ENCODE data around the gene TMEM240. TPM values are rescaled to one million over a fixed set of nuclear protein-coding genes. Genes with fewer than 3 reads are reported as not detected.

TMEM240 gene
- total RNA-seq, 2 donors from 2014 or later: 11.1 TPM

DNA sequence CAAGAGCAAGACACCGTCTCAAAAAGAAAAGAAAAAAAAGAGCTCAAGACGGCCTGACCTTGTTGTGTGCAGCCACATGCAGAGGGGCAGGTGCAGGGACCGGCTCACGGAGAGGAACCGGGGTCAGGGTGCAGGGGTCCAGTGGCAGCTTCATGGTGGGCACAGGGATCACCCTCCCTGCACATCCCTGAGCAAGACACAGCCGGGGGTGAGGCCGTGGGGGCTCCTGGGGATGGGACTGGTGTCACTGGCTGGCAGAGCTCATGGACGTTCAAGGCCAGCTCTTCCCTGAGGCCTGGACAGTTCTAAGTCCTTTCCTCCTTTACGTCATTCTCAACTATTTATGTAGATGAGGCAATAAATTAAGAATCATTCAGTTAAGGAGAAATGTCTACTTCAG, 6.6 kb upstream of the TMEM240 start:
- TF ChIP-seq, protein P1, sequence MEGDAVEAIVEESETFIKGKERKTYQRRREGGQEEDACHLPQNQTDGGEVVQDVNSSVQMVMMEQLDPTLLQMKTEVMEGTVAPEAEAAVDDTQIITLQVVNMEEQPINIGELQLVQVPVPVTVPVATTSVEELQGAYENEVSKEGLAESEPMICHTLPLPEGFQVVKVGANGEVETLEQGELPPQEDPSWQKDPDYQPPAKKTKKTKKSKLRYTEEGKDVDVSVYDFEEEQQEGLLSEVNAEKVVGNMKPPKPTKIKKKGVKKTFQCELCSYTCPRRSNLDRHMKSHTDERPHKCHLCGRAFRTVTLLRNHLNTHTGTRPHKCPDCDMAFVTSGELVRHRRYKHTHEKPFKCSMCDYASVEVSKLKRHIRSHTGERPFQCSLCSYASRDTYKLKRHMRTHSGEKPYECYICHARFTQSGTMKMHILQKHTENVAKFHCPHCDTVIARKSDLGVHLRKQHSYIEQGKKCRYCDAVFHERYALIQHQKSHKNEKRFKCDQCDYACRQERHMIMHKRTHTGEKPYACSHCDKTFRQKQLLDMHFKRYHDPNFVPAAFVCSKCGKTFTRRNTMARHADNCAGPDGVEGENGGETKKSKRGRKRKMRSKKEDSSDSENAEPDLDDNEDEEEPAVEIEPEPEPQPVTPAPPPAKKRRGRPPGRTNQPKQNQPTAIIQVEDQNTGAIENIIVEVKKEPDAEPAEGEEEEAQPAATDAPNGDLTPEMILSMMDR (IDR thresholded peaks at IDR 0.05): no peak
- Histone ChIP-seq H3K9me3 (no peaks in the 10 kb centered on the region), H3K4me1 (ENCODE audit: control insufficient read depth in 1 of 2, low read depth in 2 of 2) (no peaks in the 10 kb centered on the region), H3K4me3 (no peak overlapping the region), H3K27ac (no peak overlapping the region), H3K27me3 (replicated peaks; ENCODE audit: insufficient read depth) (no peaks in the 10 kb centered on the region), H3K36me3 (peaks cover 12% of the 10 kb centered on the region)
- DNase-seq (ENCODE audit: low spot score): no peak
- ATAC-seq (ENCODE audit: insufficient number of reproducible peaks, low FRiP score, low read depth): no peak

DNA sequence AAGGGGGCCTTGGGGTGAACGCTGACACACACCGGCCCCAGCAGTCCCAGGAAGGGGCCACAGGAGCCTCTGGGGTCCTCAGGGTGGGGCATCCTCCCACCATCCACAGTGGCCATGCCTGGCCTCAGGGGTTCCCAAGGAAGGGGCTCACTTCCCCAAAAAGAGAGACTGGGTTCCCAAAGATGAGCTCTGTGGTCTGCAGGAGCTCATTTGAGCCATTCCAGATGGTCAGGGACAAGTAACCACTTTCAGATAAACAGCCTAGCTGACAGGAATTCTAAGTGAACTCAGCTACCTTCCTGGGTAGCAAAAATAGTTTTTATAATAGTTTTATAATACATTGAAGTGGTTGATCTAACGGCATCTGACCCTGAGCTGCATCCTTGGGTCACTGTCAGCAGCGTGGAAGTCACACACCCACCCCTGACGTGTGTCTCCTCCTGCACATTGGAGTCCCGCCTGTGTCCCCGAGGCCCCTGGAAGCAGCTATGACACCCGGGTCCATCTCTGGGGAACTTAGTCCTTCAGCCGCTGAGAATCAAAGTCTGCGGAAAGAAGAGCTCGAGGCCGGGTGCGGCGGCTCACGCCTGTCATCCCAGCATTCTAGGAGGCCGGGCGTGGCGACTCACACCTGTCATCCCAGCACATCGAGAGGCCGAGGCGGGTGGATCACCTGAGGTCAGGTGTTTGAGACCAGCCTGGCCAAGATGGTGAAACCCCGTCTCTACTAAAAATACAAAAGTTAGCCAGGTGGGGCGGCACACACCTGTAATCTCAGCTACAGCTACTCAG, 5.7 kb upstream of the TMEM240 start:
- no peak for ATAC-seq (ENCODE audit: insufficient number of reproducible peaks, low FRiP score, low read depth)
- Histone ChIP-seq H3K27me3 (replicated peaks; ENCODE audit: insufficient read depth) (no peaks in the 10 kb centered on the region), H3K36me3 (peaks cover 12% of the 10 kb centered on the region), H3K9me3 (no peaks in the 10 kb centered on the region), H3K27ac (no peak overlapping the region), H3K4me3 (no peak overlapping the region), H3K4me1 (ENCODE audit: control insufficient read depth in 1 of 2, low read depth in 2 of 2) (peaks cover 0 to under 1% of the 10 kb centered on the region in 2 donors)
- no peak for DNase-seq (ENCODE audit: low spot score)
- TF ChIP-seq, protein P1 (IDR thresholded peaks at IDR 0.05): no peak

DNA sequence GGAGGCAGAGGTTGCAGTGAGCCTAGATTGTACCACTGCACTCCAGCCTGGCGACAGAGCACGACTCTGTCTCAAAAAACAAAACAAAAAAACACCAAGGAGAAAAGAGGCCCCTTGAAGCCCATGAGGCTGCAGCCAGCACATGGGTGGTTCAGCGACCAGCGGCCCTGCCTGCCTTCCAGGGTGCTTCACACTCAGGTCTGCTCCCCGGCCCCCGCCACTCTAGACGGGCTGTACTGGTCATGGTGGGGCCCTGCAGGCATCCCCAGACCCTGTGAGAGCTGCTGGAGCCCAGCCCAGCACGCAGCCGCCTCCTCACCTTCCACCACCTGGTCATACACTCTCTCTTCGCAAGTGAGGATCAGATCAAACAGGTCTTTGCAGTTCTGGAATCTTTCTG, 4.1 kb upstream of the TMEM240 start:
- Histone ChIP-seq H3K27me3 (replicated peaks; ENCODE audit: insufficient read depth) (no peaks in the 10 kb centered on the region), H3K4me1 (ENCODE audit: control insufficient read depth in 1 of 2, low read depth in 2 of 2) (peaks cover 3 to 6% of the 10 kb centered on the region in 2 donors), H3K36me3 (peaks cover 12% of the 10 kb centered on the region), H3K9me3 (no peaks in the 10 kb centered on the region), H3K27ac (no peak overlapping the region), H3K4me3 (no peak overlapping the region)
- DNase-seq (ENCODE audit: low spot score): no peak
- no peak for ATAC-seq (ENCODE audit: insufficient number of reproducible peaks, low FRiP score, low read depth)
- TF ChIP-seq, protein P1 (IDR thresholded peaks at IDR 0.05): no peak

DNA sequence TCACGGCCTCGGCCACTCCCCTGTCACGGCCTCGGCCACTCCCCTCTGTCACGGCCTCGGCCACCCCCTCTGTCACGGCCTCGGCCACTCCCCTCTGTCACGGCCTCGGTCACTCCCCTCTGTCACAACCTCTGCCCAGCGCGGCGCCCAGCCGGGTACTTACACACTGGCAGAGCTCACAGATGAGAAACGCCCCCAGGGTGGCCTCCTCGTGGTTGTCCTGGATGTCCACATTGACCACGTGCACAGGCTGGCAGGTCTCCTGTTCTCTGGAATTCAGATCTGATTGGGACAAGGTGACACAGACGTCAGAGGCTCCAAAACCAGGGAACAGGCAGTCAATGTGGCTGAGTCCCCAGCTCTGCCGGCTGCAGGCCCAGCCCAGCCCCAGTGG, 3.3 kb upstream of the TMEM240 start:
- no peak for ATAC-seq (ENCODE audit: insufficient number of reproducible peaks, low FRiP score, low read depth)
- no peaks in the 10 kb centered on the region for H3K9me3 ChIP-seq
- H3K4me1 ChIP-seq (ENCODE audit: control insufficient read depth in 1 of 2, low read depth in 2 of 2): peaks cover 10 to 15% of the 10 kb centered on the region in 2 donors
- H3K4me3 ChIP-seq: no peak overlapping the region
- peaks cover 12% of the 10 kb centered on the region for H3K36me3 ChIP-seq
- TF ChIP-seq, protein P1 (IDR thresholded peaks at IDR 0.05): no peak
- no peak for DNase-seq (ENCODE audit: low spot score)
- no peaks in the 10 kb centered on the region for H3K27me3 ChIP-seq (replicated peaks; ENCODE audit: insufficient read depth)
- H3K27ac ChIP-seq: no peak overlapping the region

DNA sequence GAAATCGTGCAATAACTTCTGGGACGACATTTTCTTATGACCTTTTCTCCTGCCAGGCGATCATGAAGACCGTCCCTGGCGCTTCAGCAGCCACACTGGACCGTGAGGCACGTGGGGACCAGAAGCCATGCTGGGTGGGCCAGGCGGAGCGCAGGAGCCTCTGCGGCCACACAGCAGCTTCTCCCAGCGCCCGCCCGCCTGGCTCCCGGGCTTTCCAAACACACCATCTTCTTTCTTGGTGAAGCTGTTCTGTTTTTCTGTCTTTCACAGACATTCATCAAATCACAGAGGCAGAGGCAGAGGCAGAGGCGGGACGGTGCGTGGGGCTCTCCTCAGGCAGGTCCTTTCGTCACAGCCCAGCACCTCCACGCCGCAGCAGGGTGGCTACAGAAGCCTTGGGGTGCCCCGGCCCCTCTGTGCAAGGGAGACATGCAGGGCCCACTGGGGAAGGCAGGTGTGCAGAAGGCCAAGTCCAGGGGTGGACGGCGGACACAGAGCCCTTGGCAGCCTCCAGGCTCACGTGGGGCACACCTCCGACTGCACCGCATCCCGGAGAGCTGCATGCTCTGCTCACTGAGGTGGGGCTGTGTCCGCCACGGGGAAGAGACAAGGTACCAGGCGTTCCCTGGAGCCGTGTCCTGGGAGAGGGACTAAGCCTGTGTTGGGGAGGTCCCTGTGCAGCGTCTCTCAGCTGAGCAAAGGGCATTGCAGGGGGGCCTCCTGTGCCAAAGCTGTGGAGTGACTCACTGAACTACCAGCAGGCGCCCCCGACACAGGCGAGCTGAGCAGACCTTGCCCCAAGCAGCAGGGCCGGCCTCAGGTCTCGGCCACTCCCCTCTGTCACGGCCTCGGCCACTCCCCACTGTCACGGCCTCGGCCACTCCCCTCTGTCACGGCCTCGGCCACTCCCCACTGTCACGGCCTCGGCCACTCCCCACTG, 2.6 kb upstream of the TMEM240 start:
- DNase-seq (ENCODE audit: low spot score) (no peak), ATAC-seq (ENCODE audit: insufficient number of reproducible peaks, low FRiP score, low read depth) (no peak)
- no peaks in the 10 kb centered on the region for H3K27me3 ChIP-seq (replicated peaks; ENCODE audit: insufficient read depth)
- TF ChIP-seq, protein P1 (IDR thresholded peaks at IDR 0.05): no peak
- peaks cover 12% of the 10 kb centered on the region for H3K36me3 ChIP-seq
- no peaks in the 10 kb centered on the region for H3K9me3 ChIP-seq
- no peak overlapping the region for H3K27ac ChIP-seq
- H3K4me3 ChIP-seq: no peak overlapping the region
- H3K4me1 ChIP-seq (ENCODE audit: control insufficient read depth in 1 of 2, low read depth in 2 of 2): peaks cover 10 to 19% of the 10 kb centered on the region in 2 donors

Data from thoracic aorta (tissue), 2 donors.